HL-60 (cell line): ENCODE results near the gene ARHGEF37.

Source experiments
- DNase-seq, 2 experiments: peaks; one replicate each; pipeline ENCODE4 v3.0.0-alpha.2; 2010 to 2020; ENCODE audit warnings: low read depth in 1 of 2, low spot score in 1 of 2
- H3K27ac ChIP-seq: fragments of 250-450 bp; sonication (Bioruptor Pico); replicated peaks from 2 replicates; pipeline ENCODE4 v1.5.1; 2020; ENCODE audit warnings: mild to moderate bottlenecking, moderate library complexity
- H3K27me3 ChIP-seq: fragments of 250-450 bp; sonication (Bioruptor Pico); 2 replicates; pipeline ENCODE4 v1.5.1; 2021; ENCODE audit warnings: mild to moderate bottlenecking, moderate library complexity; ENCODE audit not compliant: insufficient read depth, poor library complexity, severe bottlenecking
- H3K4me3 ChIP-seq: replicated peaks from 2 replicates; pipeline ENCODE4 v1.5.1; 2011; ENCODE audit warnings: mild to moderate bottlenecking, control low read depth, low read length; ENCODE audit not compliant: insufficient read depth
- GABPA ChIP-seq: IDR thresholded peaks from 2 replicates; pipeline ENCODE4 v1.6.1; 2012; ENCODE audit warnings: low read depth
- POLR2AphosphoS5 ChIP-seq: IDR thresholded peaks from 2 replicates; pipeline ENCODE4 v1.6.1; 2012; ENCODE audit warnings: low read depth
- SPI1 ChIP-seq: IDR thresholded peaks from 2 replicates; pipeline ENCODE4 v1.6.1; 2012; ENCODE audit warnings: low read depth, mild to moderate bottlenecking, borderline replicate concordance
- TF ChIP-seq, protein P1 (sequence below): IDR thresholded peaks from 2 replicates; pipeline ENCODE4 v1.6.1; 2012; ENCODE audit warnings: low read depth; ENCODE audit not compliant: insufficient replicate concordance
- TF ChIP-seq, protein P2 (sequence below): IDR thresholded peaks from one replicate; pipeline ENCODE4 v1.5.1; 2011; ENCODE audit warnings: low read length, control low read depth, inconsistent platforms; ENCODE audit not compliant: insufficient read depth

Gene ARHGEF37

GRCh38 chr5:149572576-149573231 lies 8.6 kb upstream of the ARHGEF37 start:
- no peak for DNase-seq
- Histone ChIP-seq H3K4me3 (no peak overlapping the region), H3K27ac (no peak overlapping the region), H3K27me3 (no peaks in the 10 kb centered on the region)
- TF ChIP-seq GABPA (no peak), SPI1 (no peak), POLR2AphosphoS5 (no peak)
- TF ChIP-seq, protein P1, sequence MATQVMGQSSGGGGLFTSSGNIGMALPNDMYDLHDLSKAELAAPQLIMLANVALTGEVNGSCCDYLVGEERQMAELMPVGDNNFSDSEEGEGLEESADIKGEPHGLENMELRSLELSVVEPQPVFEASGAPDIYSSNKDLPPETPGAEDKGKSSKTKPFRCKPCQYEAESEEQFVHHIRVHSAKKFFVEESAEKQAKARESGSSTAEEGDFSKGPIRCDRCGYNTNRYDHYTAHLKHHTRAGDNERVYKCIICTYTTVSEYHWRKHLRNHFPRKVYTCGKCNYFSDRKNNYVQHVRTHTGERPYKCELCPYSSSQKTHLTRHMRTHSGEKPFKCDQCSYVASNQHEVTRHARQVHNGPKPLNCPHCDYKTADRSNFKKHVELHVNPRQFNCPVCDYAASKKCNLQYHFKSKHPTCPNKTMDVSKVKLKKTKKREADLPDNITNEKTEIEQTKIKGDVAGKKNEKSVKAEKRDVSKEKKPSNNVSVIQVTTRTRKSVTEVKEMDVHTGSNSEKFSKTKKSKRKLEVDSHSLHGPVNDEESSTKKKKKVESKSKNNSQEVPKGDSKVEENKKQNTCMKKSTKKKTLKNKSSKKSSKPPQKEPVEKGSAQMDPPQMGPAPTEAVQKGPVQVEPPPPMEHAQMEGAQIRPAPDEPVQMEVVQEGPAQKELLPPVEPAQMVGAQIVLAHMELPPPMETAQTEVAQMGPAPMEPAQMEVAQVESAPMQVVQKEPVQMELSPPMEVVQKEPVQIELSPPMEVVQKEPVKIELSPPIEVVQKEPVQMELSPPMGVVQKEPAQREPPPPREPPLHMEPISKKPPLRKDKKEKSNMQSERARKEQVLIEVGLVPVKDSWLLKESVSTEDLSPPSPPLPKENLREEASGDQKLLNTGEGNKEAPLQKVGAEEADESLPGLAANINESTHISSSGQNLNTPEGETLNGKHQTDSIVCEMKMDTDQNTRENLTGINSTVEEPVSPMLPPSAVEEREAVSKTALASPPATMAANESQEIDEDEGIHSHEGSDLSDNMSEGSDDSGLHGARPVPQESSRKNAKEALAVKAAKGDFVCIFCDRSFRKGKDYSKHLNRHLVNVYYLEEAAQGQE: no peak
- TF ChIP-seq, protein P2, sequence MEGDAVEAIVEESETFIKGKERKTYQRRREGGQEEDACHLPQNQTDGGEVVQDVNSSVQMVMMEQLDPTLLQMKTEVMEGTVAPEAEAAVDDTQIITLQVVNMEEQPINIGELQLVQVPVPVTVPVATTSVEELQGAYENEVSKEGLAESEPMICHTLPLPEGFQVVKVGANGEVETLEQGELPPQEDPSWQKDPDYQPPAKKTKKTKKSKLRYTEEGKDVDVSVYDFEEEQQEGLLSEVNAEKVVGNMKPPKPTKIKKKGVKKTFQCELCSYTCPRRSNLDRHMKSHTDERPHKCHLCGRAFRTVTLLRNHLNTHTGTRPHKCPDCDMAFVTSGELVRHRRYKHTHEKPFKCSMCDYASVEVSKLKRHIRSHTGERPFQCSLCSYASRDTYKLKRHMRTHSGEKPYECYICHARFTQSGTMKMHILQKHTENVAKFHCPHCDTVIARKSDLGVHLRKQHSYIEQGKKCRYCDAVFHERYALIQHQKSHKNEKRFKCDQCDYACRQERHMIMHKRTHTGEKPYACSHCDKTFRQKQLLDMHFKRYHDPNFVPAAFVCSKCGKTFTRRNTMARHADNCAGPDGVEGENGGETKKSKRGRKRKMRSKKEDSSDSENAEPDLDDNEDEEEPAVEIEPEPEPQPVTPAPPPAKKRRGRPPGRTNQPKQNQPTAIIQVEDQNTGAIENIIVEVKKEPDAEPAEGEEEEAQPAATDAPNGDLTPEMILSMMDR: no peak

DNA sequence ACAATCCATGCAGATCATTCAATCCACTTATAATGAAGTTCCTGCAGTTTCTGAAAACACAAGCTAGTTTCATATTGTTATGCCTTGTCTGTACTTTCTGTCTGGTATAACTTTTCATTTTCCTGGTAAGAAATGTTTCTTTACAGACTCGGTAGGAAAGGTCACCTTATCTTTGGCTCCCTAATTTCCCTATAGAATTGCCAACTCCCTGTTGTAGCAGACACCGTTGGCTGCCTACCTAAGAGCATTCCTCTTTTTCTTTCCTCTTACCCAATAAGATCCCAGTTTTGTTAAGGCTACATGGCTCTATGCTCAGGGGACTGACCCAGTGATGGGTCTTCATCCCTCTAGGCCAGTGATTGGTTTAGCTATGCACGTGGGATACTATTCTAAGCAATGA lies 6.2 kb upstream of the ARHGEF37 start:
- Histone ChIP-seq H3K27ac (no peak overlapping the region), H3K4me3 (no peak overlapping the region), H3K27me3 (peaks cover 9% of the 10 kb centered on the region)
- TF ChIP-seq POLR2AphosphoS5: no peak
- TF ChIP-seq, protein P1: no peak
- TF ChIP-seq, protein P2: no peak
- no peak for TF ChIP-seq SPI1
- TF ChIP-seq GABPA: no peak
- DNase-seq: no peak

DNA sequence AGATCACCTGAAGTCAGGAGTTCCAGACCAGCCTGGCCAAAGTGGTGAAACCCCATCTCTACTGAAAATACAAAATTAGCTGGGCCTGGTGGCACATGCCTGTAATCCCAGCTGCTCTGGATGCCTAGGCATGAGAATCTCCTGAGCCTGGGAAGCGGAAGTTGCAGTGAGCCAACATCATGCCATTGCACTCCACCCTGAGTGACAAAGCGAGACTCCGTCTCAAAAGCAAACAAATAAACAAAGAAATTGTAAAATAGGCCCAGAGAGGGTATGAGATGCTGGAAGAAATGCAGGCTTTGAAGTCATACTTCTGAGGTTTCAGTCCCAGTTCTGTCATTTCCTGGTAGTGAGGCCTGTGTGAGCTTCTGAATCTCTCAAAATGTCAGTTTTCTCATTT lies 5.3 kb upstream of the ARHGEF37 start:
- Histone ChIP-seq H3K27ac (no peak overlapping the region), H3K4me3 (no peak overlapping the region), H3K27me3 (peaks cover 18% of the 10 kb centered on the region)
- TF ChIP-seq, protein P2: no peak
- TF ChIP-seq SPI1: no peak
- no peak for TF ChIP-seq POLR2AphosphoS5
- TF ChIP-seq GABPA: no peak
- TF ChIP-seq, protein P1: no peak
- DNase-seq: no peak
